Muscle of leg (tissue), 11 donors: ENCODE results near the gene TSPEAR. TPM values are rescaled to one million over a fixed set of nuclear protein-coding genes. Genes with fewer than 3 reads are reported as not detected.

Source experiments
- DNase-seq: peaks from one replicate; pipeline ENCODE4 v3.0.0; 2013
- H3K27ac ChIP-seq: one replicate; pipeline ENCODE4 v1.5.1; 2013; ENCODE audit warnings: mild to moderate bottlenecking, low read length, control low read depth
- H3K27me3 ChIP-seq: one replicate; pipeline ENCODE4 v1.6.1; 2013; ENCODE audit warnings: low read length; ENCODE audit not compliant: control insufficient read depth, insufficient read depth
- H3K36me3 ChIP-seq: one replicate; pipeline ENCODE4 v1.6.1; 2013; ENCODE audit warnings: low read length; ENCODE audit not compliant: control insufficient read depth, insufficient read depth
- H3K4me1 ChIP-seq: one replicate; pipeline ENCODE4 v1.6.1; 2013; ENCODE audit warnings: low read length; ENCODE audit not compliant: control insufficient read depth, insufficient read depth
- H3K4me3 ChIP-seq: one replicate; pipeline ENCODE4 v1.5.1; 2013; ENCODE audit warnings: low read length, control low read depth
- H3K9me3 ChIP-seq: replicated peaks from 2 replicates; pipeline ENCODE4 v1.6.1; 2013; ENCODE audit warnings: low read depth, low read length; ENCODE audit not compliant: control insufficient read depth
- WGBS: methylation state at CpG from one replicate; pipeline ENCODE4 v1.1.5; 2013; ENCODE audit warnings: missing lambda C conversion rate; ENCODE audit not compliant: insufficient coverage; 5-methylcytosine and 5-hydroxymethylcytosine counted together
- polyA plus RNA-seq, 8 donors: library from polyadenylated mRNA; unstranded; fragments of 120-200 nt; gene quantifications; one replicate each; pipeline versions ENCODE4 v1.2.1 to v1.2.3, GENCODE V29; 2013; ENCODE audit warnings: inconsistent platforms in 1 of 8, low replicate concordance in 1 of 8; ENCODE audit not compliant: insufficient read length in 8 of 8, insufficient read depth in 1 of 8
- total RNA-seq: library from RNA; stranded (reverse); fragments of 120-200 nt; gene quantifications from one replicate; pipeline ENCODE4 v1.2.4, GENCODE V29; 2013

TSPEAR gene
- total and polyA plus RNA-seq, 9 donors = 0.04 to 1.5 (median 0.10) TPM; not detected in 2

DNA sequence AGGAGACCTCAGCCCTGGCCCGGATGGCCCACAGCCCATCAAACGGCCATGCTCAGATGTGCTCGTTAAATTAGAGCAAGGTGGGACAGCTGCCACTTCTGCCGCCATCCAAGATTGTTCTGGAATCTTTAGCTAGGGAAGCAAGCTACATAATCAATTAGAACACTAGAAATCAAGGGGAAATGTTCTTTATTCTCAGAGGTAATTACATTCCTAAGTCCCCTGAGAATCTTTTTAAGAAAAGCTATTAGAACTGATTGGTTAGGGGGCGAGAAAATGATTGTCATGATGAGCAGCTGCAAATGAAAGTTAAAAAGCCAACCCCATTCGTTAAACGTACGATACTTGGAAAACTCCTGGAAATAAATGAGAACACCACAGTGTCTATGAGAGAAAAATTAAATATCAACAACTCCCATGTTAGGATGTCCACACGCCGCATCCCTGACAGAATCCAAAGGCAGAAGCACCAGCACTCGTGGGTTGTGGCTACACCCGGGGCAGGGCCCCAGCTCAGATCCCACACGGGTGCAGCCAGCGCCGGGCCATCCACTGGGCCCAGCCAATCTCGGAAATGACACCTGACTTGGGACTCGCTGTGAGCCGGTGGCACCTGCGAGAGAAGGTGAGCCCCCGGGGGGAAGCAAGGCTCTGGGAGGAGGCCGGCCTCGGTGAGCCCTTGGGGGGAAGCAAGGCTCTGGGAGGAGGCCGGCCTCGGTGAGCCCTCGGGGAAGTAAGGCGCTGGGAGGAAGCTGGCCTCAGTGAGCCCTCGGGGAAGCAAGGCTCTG, 209.0 kb downstream of the TSPEAR start:
- no peak overlapping the region for H3K27ac ChIP-seq
- H3K27me3 ChIP-seq = peaks cover 9% of the 10 kb centered on the region
- WGBS = 74% methylated on average over 21 of the region's 27 CpGs
- DNase-seq = no peak
- peaks cover 6% of the 10 kb centered on the region for H3K4me1 ChIP-seq
- H3K4me3 ChIP-seq = no peak overlapping the region
- H3K36me3 ChIP-seq = no peaks in the 10 kb centered on the region
- H3K9me3 ChIP-seq = no peaks in the 10 kb centered on the region

- H3K27ac ChIP-seq = no peak overlapping the region
- no peaks in the 10 kb centered on the region for H3K36me3 ChIP-seq
- peaks cover 19% of the 10 kb centered on the region for H3K4me1 ChIP-seq
- H3K4me3 ChIP-seq = no peak overlapping the region
- peaks cover 14% of the 10 kb centered on the region for H3K27me3 ChIP-seq
- DNase-seq = no peak
- H3K9me3 ChIP-seq = no peaks in the 10 kb centered on the region
- 80% methylated on average over 11 of the region's 19 CpGs for WGBS
These were observed 211.3 kb downstream of the TSPEAR start for GRCh38 chr21:44500111-44500510.

DNA sequence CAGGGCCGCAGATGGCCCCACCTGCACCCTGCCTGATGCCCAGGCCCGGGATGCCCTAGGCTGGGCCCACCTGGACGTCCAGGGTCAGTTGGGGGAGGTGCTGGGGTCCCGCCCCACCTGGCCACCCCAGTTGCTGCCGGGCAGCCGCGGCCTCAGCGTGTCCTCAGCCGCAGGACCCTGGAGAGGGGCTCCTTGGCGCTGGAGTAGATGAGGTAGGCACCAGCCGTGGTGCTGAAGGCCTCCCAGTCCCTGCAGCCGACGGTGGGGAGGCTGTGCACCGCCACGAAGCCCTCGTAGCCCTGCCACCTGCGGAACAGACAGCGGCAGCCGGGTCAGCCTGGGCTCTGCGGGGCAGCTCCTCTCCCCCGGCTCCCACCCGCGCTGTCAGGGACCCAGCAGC, 211.7 kb downstream of the TSPEAR start:
- no peaks in the 10 kb centered on the region for H3K36me3 ChIP-seq
- no peak overlapping the region for H3K27ac ChIP-seq
- peaks cover 19% of the 10 kb centered on the region for H3K4me1 ChIP-seq
- H3K27me3 ChIP-seq = peaks cover 14% of the 10 kb centered on the region
- H3K9me3 ChIP-seq = no peaks in the 10 kb centered on the region
- no peak for DNase-seq
- H3K4me3 ChIP-seq = no peak overlapping the region
- WGBS = 74% methylated on average over 23 of the region's 23 CpGs

- 89% methylated on average over 11 of the region's 18 CpGs for WGBS
- H3K27ac ChIP-seq = no peak overlapping the region
- H3K4me3 ChIP-seq = no peak overlapping the region
- peaks cover 19% of the 10 kb centered on the region for H3K4me1 ChIP-seq
- H3K36me3 ChIP-seq = no peaks in the 10 kb centered on the region
- DNase-seq = no peak
- no peaks in the 10 kb centered on the region for H3K9me3 ChIP-seq
- peaks cover 14% of the 10 kb centered on the region for H3K27me3 ChIP-seq
These were observed 212.2 kb downstream of the TSPEAR start for GRCh38 chr21:44499211-44499560.

- no peak for DNase-seq
- Histone ChIP-seq H3K9me3 (no peaks in the 10 kb centered on the region), H3K4me1 (peaks cover 19% of the 10 kb centered on the region), H3K27ac (no peak overlapping the region), H3K27me3 (peaks cover 14% of the 10 kb centered on the region), H3K36me3 (no peaks in the 10 kb centered on the region), H3K4me3 (no peak overlapping the region)
- 60% methylated on average over 23 of the region's 27 CpGs for WGBS
These were observed 212.8 kb downstream of the TSPEAR start for GRCh38 chr21:44498280-44499210.

DNA sequence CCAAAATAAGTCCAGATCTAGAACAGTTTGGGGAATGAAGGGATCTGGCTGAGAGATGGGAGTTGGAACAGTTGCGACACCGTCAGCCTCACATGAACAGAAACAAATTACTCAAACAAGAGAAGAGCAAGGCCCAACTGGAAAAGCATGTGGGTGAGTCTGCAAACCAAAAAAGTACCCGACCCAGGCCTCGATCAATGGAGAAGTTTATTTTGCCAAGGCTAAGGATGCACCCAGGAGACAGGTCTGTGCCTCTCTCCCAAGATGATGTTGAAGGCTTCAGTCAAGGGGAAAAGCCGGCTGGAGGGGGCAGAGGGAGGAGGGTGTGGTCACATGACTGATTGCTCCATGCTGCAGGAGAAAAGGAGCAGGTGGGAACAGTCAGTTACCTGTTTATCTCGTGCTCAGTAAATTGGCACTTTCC, 213.7 kb downstream of the TSPEAR start:
- Histone ChIP-seq H3K4me1 (peaks cover 19% of the 10 kb centered on the region), H3K36me3 (no peaks in the 10 kb centered on the region), H3K4me3 (no peak overlapping the region), H3K9me3 (peaks cover 8% of the 10 kb centered on the region), H3K27me3 (peaks cover 14% of the 10 kb centered on the region), H3K27ac (no peak overlapping the region)
- peak; percentile 25 for DNase-seq
- 29% methylated on average over 2 of the region's 6 CpGs for WGBS

DNA sequence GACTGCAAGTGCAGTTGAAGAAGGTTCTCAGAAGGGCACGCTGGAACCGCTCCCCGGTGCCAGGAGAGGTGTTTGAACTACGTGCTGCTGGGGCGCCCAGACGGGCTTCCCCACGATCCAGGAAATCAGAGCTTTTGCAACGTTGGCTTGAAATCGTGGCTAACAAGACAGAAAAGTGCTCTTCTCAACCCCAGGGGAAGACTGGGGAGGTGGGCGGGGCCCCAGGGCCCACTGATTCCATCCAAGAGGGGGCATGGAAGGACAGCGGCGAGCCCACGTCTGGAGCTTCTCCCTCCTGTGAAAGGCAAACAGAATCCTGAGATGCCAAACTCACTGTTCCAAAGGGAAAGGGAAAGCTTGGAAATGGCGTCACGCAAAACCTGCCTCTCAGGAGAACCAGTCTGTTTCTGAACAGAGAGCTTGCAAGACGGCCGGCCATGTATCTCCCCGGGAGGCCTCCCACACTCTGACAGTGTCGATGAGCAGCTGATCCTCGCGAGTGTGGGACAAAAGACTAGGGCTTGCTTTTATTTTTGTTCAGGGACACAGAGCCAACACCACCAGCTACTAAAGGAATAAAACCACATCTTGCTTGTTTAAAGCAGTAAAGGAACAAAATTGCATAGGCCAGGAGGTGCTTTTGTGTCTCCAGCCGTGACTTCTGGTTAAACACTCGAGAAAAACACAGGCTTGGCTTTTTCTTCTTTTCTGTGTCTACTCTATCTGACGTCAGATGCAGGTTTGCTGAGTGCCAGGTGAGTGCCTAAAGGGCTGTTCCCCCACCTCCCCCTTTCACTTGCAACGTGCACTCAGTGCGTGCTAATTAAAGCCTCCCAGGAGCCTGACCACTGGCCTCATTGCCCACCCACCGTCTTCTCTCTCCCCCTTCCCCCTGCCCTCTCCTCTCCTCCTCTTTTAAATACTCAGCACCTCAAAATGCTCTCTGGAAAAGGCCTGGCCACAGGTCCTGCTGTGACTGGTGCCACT, 214.5 kb downstream of the TSPEAR start:
- H3K27me3 ChIP-seq = peaks cover 15% of the 10 kb centered on the region
- 33% methylated on average over 23 of the region's 27 CpGs for WGBS
- H3K9me3 ChIP-seq = peaks cover 16% of the 10 kb centered on the region
- DNase-seq = peak; percentile 27
- no peak overlapping the region for H3K27ac ChIP-seq
- H3K4me1 ChIP-seq = peaks cover 19% of the 10 kb centered on the region
- no peak overlapping the region for H3K4me3 ChIP-seq
- no peaks in the 10 kb centered on the region for H3K36me3 ChIP-seq

- H3K36me3 ChIP-seq = no peaks in the 10 kb centered on the region
- no peak overlapping the region for H3K4me3 ChIP-seq
- peaks cover 16% of the 10 kb centered on the region for H3K9me3 ChIP-seq
- WGBS = 68% methylated on average over 7 of the region's 16 CpGs
- peaks cover 16% of the 10 kb centered on the region for H3K27me3 ChIP-seq
- H3K27ac ChIP-seq = no peak overlapping the region
- peaks cover 19% of the 10 kb centered on the region for H3K4me1 ChIP-seq
- DNase-seq = no peak
These were observed 215.5 kb downstream of the TSPEAR start for GRCh38 chr21:44495611-44496563.

- no peak for DNase-seq
- Histone ChIP-seq H3K9me3 (peaks cover 16% of the 10 kb centered on the region), H3K27ac (no peak overlapping the region), H3K27me3 (peaks cover 16% of the 10 kb centered on the region), H3K36me3 (no peaks in the 10 kb centered on the region), H3K4me3 (no peak overlapping the region), H3K4me1 (peaks cover 19% of the 10 kb centered on the region)
- 91% methylated on average over 13 of the region's 13 CpGs for WGBS
These were observed 216.4 kb downstream of the TSPEAR start for GRCh38 chr21:44494956-44495355.
